Astrocyte (in vitro differentiated cells and primary cell): ENCODE results near the gene ARID5B. TPM values are rescaled to one million over a fixed set of nuclear protein-coding genes. Genes with fewer than 3 reads are reported as not detected.

Experiments used
- DNase-seq: peaks from one replicate; pipeline ENCODE4 v3.0.0-alpha.2; 2010; ENCODE audit warnings: low read depth
- FAIRE-seq: peaks from 2 replicates; lab custom pipeline; 2011; peaks lifted over from hg19 to GRCh38; lab: Jason Lieb, UNC
- H2AFZ ChIP-seq: 2 replicates; pipeline ENCODE4 v1.6.0; 2012; ENCODE audit warnings: low read depth, low read length, inconsistent platforms
- H3K27ac ChIP-seq: 2 replicates; pipeline ENCODE4 v1.5.1; 2011; ENCODE audit warnings: low read depth, low read length, inconsistent platforms
- H3K27me3 ChIP-seq: 2 replicates; pipeline ENCODE4 v1.6.0; 2011; ENCODE audit warnings: low read length, inconsistent platforms; ENCODE audit not compliant: insufficient read depth
- H3K36me3 ChIP-seq: 2 replicates; pipeline ENCODE4 v1.5.1; 2011; ENCODE audit warnings: low read length, inconsistent platforms; ENCODE audit not compliant: insufficient read depth
- H3K4me1 ChIP-seq: 2 replicates; pipeline ENCODE4 v1.5.1; 2011; ENCODE audit warnings: low read length, inconsistent platforms; ENCODE audit not compliant: insufficient read depth
- H3K4me2 ChIP-seq: 2 replicates; pipeline ENCODE4 v1.6.0; 2012; ENCODE audit warnings: low read length, inconsistent platforms
- H3K4me3 ChIP-seq: 2 replicates; pipeline ENCODE4 v1.5.1; 2011; ENCODE audit warnings: low read depth, mild to moderate bottlenecking, low read length, inconsistent platforms; ENCODE audit not compliant: insufficient read depth
- H3K79me2 ChIP-seq: 2 replicates; pipeline ENCODE4 v1.6.0; 2012; ENCODE audit warnings: mild to moderate bottlenecking, low read length, inconsistent platforms; ENCODE audit not compliant: insufficient read depth
- H3K9ac ChIP-seq: 2 replicates; pipeline ENCODE4 v1.6.0; 2012; ENCODE audit warnings: mild to moderate bottlenecking, low read length, inconsistent platforms
- H3K9me3 ChIP-seq: 2 replicates; pipeline ENCODE4 v1.5.1; 2012; ENCODE audit warnings: low read depth, mild to moderate bottlenecking, low read length, inconsistent platforms; ENCODE audit not compliant: insufficient read depth
- H4K20me1 ChIP-seq: 2 replicates; pipeline ENCODE4 v1.6.0; 2012; ENCODE audit warnings: low read length, inconsistent platforms; ENCODE audit not compliant: insufficient read depth
- H3K27ac Mint-ChIP-seq: one replicate; pipeline ENCODE4 v1.8.0; 2021; ENCODE audit warnings: mild to moderate bottlenecking, mixed read lengths; ENCODE audit not compliant: unreplicated experiment
- H3K27me3 Mint-ChIP-seq: one replicate; pipeline ENCODE4 v1.8.0; 2021; ENCODE audit warnings: low read depth, mixed read lengths; ENCODE audit not compliant: unreplicated experiment
- H3K36me3 Mint-ChIP-seq: one replicate; pipeline ENCODE4 v1.8.0; 2021; ENCODE audit warnings: low read depth, mixed read lengths; ENCODE audit not compliant: unreplicated experiment
- H3K4me1 Mint-ChIP-seq: one replicate; pipeline ENCODE4 v1.8.0; 2021; ENCODE audit warnings: low read depth, mixed read lengths; ENCODE audit not compliant: unreplicated experiment
- H3K4me3 Mint-ChIP-seq: one replicate; pipeline ENCODE4 v1.8.0; 2021; ENCODE audit warnings: mild to moderate bottlenecking, moderate library complexity, mixed read lengths; ENCODE audit not compliant: unreplicated experiment
- H3K9me3 Mint-ChIP-seq: one replicate; pipeline ENCODE4 v1.8.0; 2021; ENCODE audit warnings: mild to moderate bottlenecking, mixed read lengths; ENCODE audit not compliant: unreplicated experiment
- CTCF ChIP-seq: IDR thresholded peaks from 2 replicates; pipeline ENCODE4 v1.5.1; 2011; ENCODE audit warnings: low read depth, mild to moderate bottlenecking, inconsistent platforms, low read length, moderate library complexity; ENCODE audit not compliant: insufficient read depth
- EZH2 ChIP-seq: IDR thresholded peaks from 2 replicates; pipeline ENCODE4 v1.6.1; 2012; ENCODE audit warnings: mild to moderate bottlenecking, low read length, inconsistent platforms; ENCODE audit not compliant: insufficient read depth
- total RNA-seq: library from RNA; stranded (reverse); gene quantifications from 2 replicates; pipeline ENCODE4 v1.2.1, GENCODE V29; 2021

ARID5B gene
- total RNA-seq, 1 donor from 2014 or later = 66.0 TPM

GRCh38 chr10:61985715-61986114 is 84.2 kb downstream of the ARID5B start:
- no peaks in the 10 kb centered on the region for H3K36me3 ChIP-seq
- H3K9me3 ChIP-seq = no peaks in the 10 kb centered on the region
- no peak overlapping the region for H3K4me2 ChIP-seq
- H3K4me1 ChIP-seq = no peaks in the 10 kb centered on the region
- Mint-ChIP-seq H3K4me1 (peaks cover 9% of the 10 kb centered on the region), H3K36me3 (peaks cover 4% of the 10 kb centered on the region), H3K27ac (no peak overlapping the region), H3K27me3 (no peaks in the 10 kb centered on the region), H3K9me3 (no peaks in the 10 kb centered on the region), H3K4me3 (no peak overlapping the region)
- H4K20me1 ChIP-seq = peaks cover 45% of the 10 kb centered on the region
- H3K9ac ChIP-seq = no peak overlapping the region
- H3K27me3 ChIP-seq = no peaks in the 10 kb centered on the region
- no peak overlapping the region for H2AFZ ChIP-seq
- no peak for TF ChIP-seq EZH2
- no peak for TF ChIP-seq CTCF
- DNase-seq = no peak
- no peak for FAIRE-seq
- H3K27ac ChIP-seq = no peak overlapping the region
- no peak overlapping the region for H3K4me3 ChIP-seq
- peaks cover 37% of the 10 kb centered on the region for H3K79me2 ChIP-seq

- Mint-ChIP-seq H3K9me3 (no peaks in the 10 kb centered on the region), H3K4me1 (peaks cover 11% of the 10 kb centered on the region), H3K27me3 (no peaks in the 10 kb centered on the region), H3K36me3 (peaks cover 4% of the 10 kb centered on the region), H3K27ac (no peak overlapping the region), H3K4me3 (no peak overlapping the region)
- Histone ChIP-seq H3K27me3 (no peaks in the 10 kb centered on the region), H3K4me2 (no peak overlapping the region), H3K9ac (no peak overlapping the region), H3K36me3 (no peaks in the 10 kb centered on the region), H3K4me3 (no peak overlapping the region), H3K9me3 (no peaks in the 10 kb centered on the region), H3K4me1 (no peaks in the 10 kb centered on the region), H3K79me2 (peaks cover 31% of the 10 kb centered on the region), H2AFZ (no peak overlapping the region), H4K20me1 (peaks cover 39% of the 10 kb centered on the region), H3K27ac (no peak overlapping the region)
- no peak for DNase-seq
- TF ChIP-seq CTCF = no peak
- FAIRE-seq = no peak
Measured at GRCh38 chr10:61986382-61986781, 84.9 kb downstream of the ARID5B start.

- DNase-seq (no peak), FAIRE-seq (no peak)
- Mint-ChIP-seq H3K27ac (no peak overlapping the region), H3K4me3 (no peak overlapping the region), H3K9me3 (no peaks in the 10 kb centered on the region), H3K27me3 (no peaks in the 10 kb centered on the region), H3K4me1 (peaks cover 11% of the 10 kb centered on the region), H3K36me3 (peaks cover 2% of the 10 kb centered on the region)
- Histone ChIP-seq H3K79me2 (peaks cover 29% of the 10 kb centered on the region), H3K27ac (no peak overlapping the region), H3K36me3 (no peaks in the 10 kb centered on the region), H2AFZ (no peak overlapping the region), H4K20me1 (peaks cover 35% of the 10 kb centered on the region), H3K4me2 (no peak overlapping the region), H3K4me1 (peaks cover under 1% of the 10 kb centered on the region), H3K9me3 (no peaks in the 10 kb centered on the region), H3K9ac (no peak overlapping the region), H3K4me3 (no peak overlapping the region), H3K27me3 (no peaks in the 10 kb centered on the region)
- TF ChIP-seq CTCF = no peak
- TF ChIP-seq EZH2 = no peak
Measured at GRCh38 chr10:61986788-61987492, 85.4 kb downstream of the ARID5B start.
